Fibroblast of lung (primary cell): ENCODE data around the gene CLOCK. TPM values are rescaled to one million over a fixed set of nuclear protein-coding genes. Genes with fewer than 3 reads are reported as not detected.

ENCODE experiments used
- DNase-seq, 2 donors: peaks; one replicate each; pipeline versions ENCODE4 v3.0.0 to v3.0.0-alpha.2; 2010; ENCODE audit warnings: low read depth in 2 of 2
- H2AFZ ChIP-seq: 2 replicates; pipeline ENCODE4 v1.5.1; 2012; ENCODE audit warnings: low read length, control low read depth, inconsistent platforms
- H3K27ac ChIP-seq: 2 replicates; pipeline ENCODE4 v1.5.1; 2011; ENCODE audit warnings: low read length, control low read depth; ENCODE audit not compliant: insufficient read depth
- H3K27me3 ChIP-seq: 2 replicates; pipeline ENCODE4 v1.5.1; 2011; ENCODE audit warnings: mild to moderate bottlenecking, low read length; ENCODE audit not compliant: control insufficient read depth, insufficient read depth
- H3K36me3 ChIP-seq: 2 replicates; pipeline ENCODE4 v1.5.1; 2011; ENCODE audit warnings: low read length; ENCODE audit not compliant: control insufficient read depth, insufficient read depth
- H3K4me1 ChIP-seq: 2 replicates; pipeline ENCODE4 v1.5.1; 2011; ENCODE audit warnings: low read length; ENCODE audit not compliant: control insufficient read depth, insufficient read depth; ENCODE audit errors: extremely low read depth
- H3K4me2 ChIP-seq: 2 replicates; pipeline ENCODE4 v1.5.1; 2011; ENCODE audit warnings: low read length, control low read depth; ENCODE audit not compliant: insufficient read depth; ENCODE audit errors: extremely low read depth
- H3K4me3 ChIP-seq, 4 experiments: fragments of 200-600 bp in 1 of 4; sonication (generic) in 1 of 4; replicated peaks in 1 of 4; 2 replicates each; pipeline ENCODE4 v1.5.1; 2011 to 2016; ENCODE audit warnings: low read length in 4 of 4, low read depth in 3 of 4, mild to moderate bottlenecking in 3 of 4, control low read depth in 2 of 4, inconsistent platforms in 1 of 4, mixed read lengths in 1 of 4; ENCODE audit not compliant: insufficient read depth in 1 of 4; ENCODE audit errors: control extremely low read depth in 1 of 4
- H3K79me2 ChIP-seq: 2 replicates; pipeline ENCODE4 v1.5.1; 2012; ENCODE audit warnings: mild to moderate bottlenecking, low read length, inconsistent platforms; ENCODE audit not compliant: control insufficient read depth, insufficient read depth
- H3K9ac ChIP-seq: 2 replicates; pipeline ENCODE4 v1.5.1; 2011; ENCODE audit warnings: mild to moderate bottlenecking, low read length, control low read depth; ENCODE audit not compliant: insufficient read depth
- H3K9me3 ChIP-seq: 2 replicates; pipeline ENCODE4 v1.5.1; 2012; ENCODE audit warnings: low read depth, low read length; ENCODE audit not compliant: control insufficient read depth, insufficient read depth
- H4K20me1 ChIP-seq: 2 replicates; pipeline ENCODE4 v1.5.1; 2011; ENCODE audit warnings: low read length; ENCODE audit not compliant: control insufficient read depth, insufficient read depth; ENCODE audit errors: extremely low read depth
- CTCF ChIP-seq, 2 donors: IDR thresholded peaks in 1 of 2; conservative IDR thresholded peaks in 1 of 2; 1 replicate in 1 of 2; 2 replicates in 1 of 2; pipeline ENCODE4 v1.5.1; 2011 to 2012; ENCODE audit warnings: low read length in 2 of 2, control low read depth in 1 of 2, inconsistent platforms in 1 of 2, low read depth in 1 of 2, mild to moderate bottlenecking in 1 of 2
- EZH2 ChIP-seq: IDR thresholded peaks from 2 replicates; pipeline ENCODE4 v1.5.1; 2012; ENCODE audit warnings: low read length, control low read depth, mild to moderate bottlenecking; ENCODE audit errors: missing control alignments
- polyA plus RNA-seq, 2 donors: library from polyadenylated mRNA; depleted of rRNA in 1 of 2; stranded (reverse) in 1 of 2; unstranded in 1 of 2; fragments of >200 nt; gene quantifications; 2 replicates each; pipeline ENCODE4 v1.2.1, GENCODE V29; 2011 to 2012; ENCODE audit warnings: missing spikeins in 1 of 2
- total RNA-seq: library from RNA; depleted of rRNA; stranded (reverse); fragments of >200 nt; gene quantifications from 2 replicates; pipeline ENCODE4 v1.2.1, GENCODE V29; 2014

The CLOCK gene
- total and polyA plus RNA-seq, 2 donors (not counting 1 experiment from before 2014, with no cell fraction given): 26.1 to 27.4 TPM

GRCh38 chr4:55406545-55406944 is 140.2 kb downstream of the CLOCK start:
- no peak for DNase-seq
- Histone ChIP-seq H3K4me1 (peaks cover 3% of the 10 kb centered on the region), H2AFZ (no peak overlapping the region), H3K9ac (no peak overlapping the region), H3K27me3 (no peaks in the 10 kb centered on the region), H3K27ac (no peak overlapping the region), H4K20me1 (no peaks in the 10 kb centered on the region), H3K4me3 (no peak overlapping the region), H3K9me3 (no peaks in the 10 kb centered on the region), H3K4me2 (no peak overlapping the region), H3K79me2 (peaks cover 91% of the 10 kb centered on the region), H3K36me3 (peaks cover 2% of the 10 kb centered on the region)
- TF ChIP-seq CTCF (conservative IDR thresholded peaks at IDR 0.05 in 1 of 2, IDR thresholded peaks at IDR 0.05 in 1 of 2; ENCODE audit: low read depth in 1 of 2, low read length in 2 of 2) (no peak), EZH2 (no peak)

GRCh38 chr4:55405073-55405472 is 141.6 kb downstream of the CLOCK start:
- Histone ChIP-seq H3K27ac (no peak overlapping the region), H3K9ac (no peak overlapping the region), H3K4me1 (peaks cover 3% of the 10 kb centered on the region), H3K36me3 (peaks cover 2% of the 10 kb centered on the region), H3K27me3 (no peaks in the 10 kb centered on the region), H3K4me2 (no peak overlapping the region), H4K20me1 (no peaks in the 10 kb centered on the region), H3K9me3 (no peaks in the 10 kb centered on the region), H2AFZ (no peak overlapping the region), H3K79me2 (peaks cover 89% of the 10 kb centered on the region), H3K4me3 (no peak overlapping the region)
- TF ChIP-seq CTCF (conservative IDR thresholded peaks at IDR 0.05 in 1 of 2, IDR thresholded peaks at IDR 0.05 in 1 of 2; ENCODE audit: low read depth in 1 of 2, low read length in 2 of 2) (no peak), EZH2 (no peak)
- DNase-seq: no peak

DNA sequence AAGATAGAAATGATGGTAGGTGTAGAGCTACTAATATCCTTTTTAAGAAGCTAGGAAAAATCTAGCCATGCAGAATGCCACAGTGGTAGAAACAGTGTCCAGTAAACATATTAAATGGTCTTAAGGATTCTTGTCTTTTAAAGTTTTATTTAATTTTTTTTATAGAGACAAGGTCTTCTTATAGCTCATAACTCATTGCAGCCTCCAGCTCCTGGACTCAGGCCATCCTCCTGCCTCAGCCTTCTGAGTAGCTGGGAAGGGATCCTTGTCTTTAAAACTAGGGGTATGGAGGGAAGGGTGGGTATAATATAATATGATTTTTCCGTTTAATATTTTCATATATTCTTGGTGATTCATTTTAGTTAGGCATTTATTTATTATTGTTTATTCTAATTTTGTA is 147.1 kb downstream of the CLOCK start:
- peak overlapping the region; percentile 60 to 98 (median 90) for H3K4me3 ChIP-seq
- no peak overlapping the region for H3K9ac ChIP-seq
- H3K79me2 ChIP-seq: peaks cover 77% of the 10 kb centered on the region
- peaks cover 7% of the 10 kb centered on the region for H3K4me1 ChIP-seq
- no peak for DNase-seq
- TF ChIP-seq EZH2 (no peak), CTCF (conservative IDR thresholded peaks at IDR 0.05 in 1 of 2, IDR thresholded peaks at IDR 0.05 in 1 of 2; ENCODE audit: low read depth in 1 of 2, low read length in 2 of 2) (no peak)
- no peaks in the 10 kb centered on the region for H3K9me3 ChIP-seq
- H3K4me2 ChIP-seq: peak overlapping the region; percentile 77
- no peaks in the 10 kb centered on the region for H3K27me3 ChIP-seq
- peaks cover 6% of the 10 kb centered on the region for H3K36me3 ChIP-seq
- no peak overlapping the region for H2AFZ ChIP-seq
- peaks cover 2% of the 10 kb centered on the region for H4K20me1 ChIP-seq
- H3K27ac ChIP-seq: no peak overlapping the region
